Mesenchymal stem cell (in vitro differentiated cells and primary cell): ENCODE results near the gene CHMP4A.
"Not testable (repeated sequence)": the region's sequence is repeated elsewhere in the genome, so short reads cannot be mapped to it uniquely, and the experiment has no call there.

ENCODE experiments used
- DNase-seq: peaks from one replicate; pipeline ENCODE4 v3.0.0-alpha.2; 2013
- H2AFZ ChIP-seq: one replicate; pipeline ENCODE4 v1.6.1; 2013; ENCODE audit warnings: low read depth, mild to moderate bottlenecking, control low read depth, inconsistent platforms, low read length, moderate library complexity
- H2AK5ac ChIP-seq: 2 replicates; pipeline ENCODE4 v1.6.1; 2013; ENCODE audit warnings: low read length, moderate library complexity, mild to moderate bottlenecking, inconsistent platforms; ENCODE audit not compliant: severe bottlenecking
- H2BK120ac ChIP-seq: one replicate; pipeline ENCODE4 v1.6.1; 2013; ENCODE audit warnings: low read depth, mild to moderate bottlenecking, inconsistent platforms, low read length, moderate library complexity
- H2BK12ac ChIP-seq, 2 experiments: one replicate each; pipeline ENCODE4 v1.6.1; 2013; ENCODE audit warnings: inconsistent platforms in 2 of 2, low read length in 2 of 2, mild to moderate bottlenecking in 2 of 2, moderate library complexity in 2 of 2, control low read depth in 1 of 2
- H2BK15ac ChIP-seq: one replicate; pipeline ENCODE4 v1.6.1; 2013; ENCODE audit warnings: mild to moderate bottlenecking, low read depth, inconsistent platforms; ENCODE audit not compliant: poor library complexity, severe bottlenecking
- H2BK5ac ChIP-seq: 2 replicates; pipeline ENCODE4 v1.6.1; 2013; ENCODE audit warnings: low read depth, mild to moderate bottlenecking, low read length, control low read depth, inconsistent platforms; ENCODE audit not compliant: poor library complexity, severe bottlenecking
- H3K14ac ChIP-seq, 2 experiments: one replicate each; pipeline ENCODE4 v1.6.1; 2013; ENCODE audit warnings: inconsistent platforms in 2 of 2, low read length in 2 of 2, control low read depth in 1 of 2, mild to moderate bottlenecking in 1 of 2, moderate library complexity in 1 of 2
- H3K18ac ChIP-seq, 2 experiments: one replicate each; pipeline ENCODE4 v1.6.1; 2013; ENCODE audit warnings: inconsistent platforms in 2 of 2, low read length in 2 of 2, control low read depth in 1 of 2, low read depth in 1 of 2, mild to moderate bottlenecking in 1 of 2
- H3K23ac ChIP-seq, 2 experiments: one replicate each; pipeline ENCODE4 v1.6.1; 2013; ENCODE audit warnings: inconsistent platforms in 2 of 2, low read length in 2 of 2, mild to moderate bottlenecking in 2 of 2, moderate library complexity in 2 of 2, control low read depth in 1 of 2
- H3K27ac ChIP-seq: 2 replicates; pipeline ENCODE4 v1.5.1; 2013; ENCODE audit warnings: mild to moderate bottlenecking, moderate library complexity, low read length, control low read depth, inconsistent platforms; ENCODE audit not compliant: poor library complexity, severe bottlenecking
- H3K27me3 ChIP-seq, 2 experiments: 2 replicates each; pipeline versions ENCODE4 v1.6.1 to v1.7.0; 2013; ENCODE audit warnings: low read length in 2 of 2, mild to moderate bottlenecking in 2 of 2, moderate library complexity in 2 of 2, control low read depth in 1 of 2, inconsistent platforms in 1 of 2; ENCODE audit not compliant: control insufficient read depth in 1 of 2, insufficient read depth in 1 of 2
- H3K36me3 ChIP-seq, 2 experiments: 2 replicates each; pipeline versions ENCODE4 v1.6.1 to v1.7.0; 2013; ENCODE audit warnings: low read length in 2 of 2, control low read depth in 1 of 2, inconsistent platforms in 1 of 2, low read depth in 1 of 2, mild to moderate bottlenecking in 1 of 2; ENCODE audit not compliant: insufficient read depth in 2 of 2, control insufficient read depth in 1 of 2
- H3K4ac ChIP-seq, 2 experiments: one replicate each; pipeline ENCODE4 v1.6.1; 2013; ENCODE audit warnings: inconsistent platforms in 2 of 2, low read length in 2 of 2, mild to moderate bottlenecking in 2 of 2, moderate library complexity in 2 of 2, control low read depth in 1 of 2, low read depth in 1 of 2
- H3K4me1 ChIP-seq: 2 replicates; pipeline ENCODE4 v1.6.1; 2013; ENCODE audit warnings: low read depth, low read length, control low read depth; ENCODE audit not compliant: control insufficient read depth, insufficient read depth
- H3K4me2 ChIP-seq: 2 replicates; pipeline ENCODE4 v1.6.1; 2013; ENCODE audit warnings: low read length, mild to moderate bottlenecking, inconsistent platforms; ENCODE audit not compliant: poor library complexity, severe bottlenecking
- H3K4me3 ChIP-seq, 2 experiments: 2 replicates each; pipeline versions ENCODE4 v1.5.1 to v1.7.0; 2013; ENCODE audit warnings: low read length in 2 of 2, mild to moderate bottlenecking in 2 of 2, control low read depth in 1 of 2, low read depth in 1 of 2; ENCODE audit not compliant: insufficient read depth in 1 of 2
- H3K79me1 ChIP-seq: replicated peaks from 2 replicates; pipeline ENCODE4 v1.6.1; 2013; ENCODE audit warnings: mild to moderate bottlenecking, control low read depth, low read length, inconsistent platforms; ENCODE audit not compliant: poor library complexity, severe bottlenecking
- H3K9ac ChIP-seq: 2 replicates; pipeline ENCODE4 v1.7.0; 2013; ENCODE audit warnings: mild to moderate bottlenecking, low read length, moderate library complexity
- H3K9me3 ChIP-seq: 2 replicates; pipeline ENCODE4 v1.7.0; 2013; ENCODE audit warnings: mild to moderate bottlenecking, low read length; ENCODE audit not compliant: control insufficient read depth
- H4K8ac ChIP-seq: one replicate; pipeline ENCODE4 v1.6.1; 2013; ENCODE audit warnings: inconsistent platforms, mild to moderate bottlenecking, low read length, moderate library complexity
- H4K91ac ChIP-seq: one replicate; pipeline ENCODE4 v1.6.1; 2013; ENCODE audit warnings: mild to moderate bottlenecking, low read length, inconsistent platforms
- WGBS: methylation state at CpG from one replicate; pipeline ENCODE4 v1.1.7; 2013; ENCODE audit warnings: mixed read lengths; 5-methylcytosine and 5-hydroxymethylcytosine counted together

Gene CHMP4A

DNA sequence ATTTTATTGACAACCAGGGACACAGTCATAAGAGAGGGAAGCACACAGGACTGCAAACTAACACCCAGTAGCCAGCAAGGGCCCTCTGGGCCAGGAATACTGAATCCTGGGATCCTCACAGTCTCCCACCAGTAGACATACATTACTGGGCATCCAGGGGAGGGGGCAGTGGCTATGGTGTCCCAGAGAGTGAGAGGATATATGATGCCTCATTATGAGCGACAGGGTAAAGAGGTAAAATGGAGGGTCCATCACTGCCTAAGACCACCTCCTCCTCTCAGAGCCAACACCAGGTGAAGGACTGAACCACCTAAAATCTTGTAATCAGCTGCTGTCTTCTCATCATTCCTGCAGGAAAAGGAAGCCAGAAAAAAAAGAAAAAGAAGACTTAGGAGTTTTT lies 3.6 kb upstream of the CHMP4A start:
- H3K36me3 ChIP-seq: peaks cover 10 to 34% of the 10 kb centered on the region in 2 experiments
- not testable (repeated sequence) for H2BK5ac ChIP-seq, H2BK12ac ChIP-seq, H3K79me1 ChIP-seq, H3K23ac ChIP-seq, H3K27ac ChIP-seq, H3K18ac ChIP-seq, H3K4me2 ChIP-seq, H3K4ac ChIP-seq, H4K91ac ChIP-seq, H2BK120ac ChIP-seq, H3K14ac ChIP-seq, H3K9ac ChIP-seq, H2AFZ ChIP-seq, H3K4me3 ChIP-seq, H3K9me3 ChIP-seq, DNase-seq, H4K8ac ChIP-seq, H2BK15ac ChIP-seq, H3K27me3 ChIP-seq
- no CpG with 5 or more reads among the region's 1 CpG for WGBS
- peak overlapping the region; percentile 29 for H2AK5ac ChIP-seq
- peaks cover 12% of the 10 kb centered on the region for H3K4me1 ChIP-seq

DNA sequence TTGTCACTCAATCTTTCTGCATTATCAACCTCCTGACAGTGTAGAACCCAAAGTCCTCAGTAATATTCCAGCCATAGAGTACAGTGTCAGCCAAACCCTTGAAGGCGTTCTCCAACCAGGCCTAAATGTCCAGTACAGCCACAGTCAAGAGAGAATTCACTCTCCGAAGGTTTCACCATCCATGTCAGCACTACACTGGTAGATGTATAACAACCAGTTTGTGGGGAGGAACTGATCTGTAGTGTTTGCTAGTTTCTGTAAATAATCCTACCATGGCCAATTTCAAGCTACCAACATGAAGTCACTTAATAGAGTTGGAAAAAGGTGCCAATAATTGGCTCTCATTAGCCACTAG lies 3.0 kb upstream of the CHMP4A start:
- no peak overlapping the region for H2BK15ac ChIP-seq
- H3K36me3 ChIP-seq: peaks cover 12 to 39% of the 10 kb centered on the region in 2 experiments
- H3K14ac ChIP-seq: no peak overlapping the region
- peak overlapping the region in 1 of 2 experiments; percentile 97 for H3K4me3 ChIP-seq
- WGBS: 83% methylated on average over 2 of the region's 2 CpGs
- H4K91ac ChIP-seq: no peak overlapping the region
- H3K4me1 ChIP-seq: peaks cover 13% of the 10 kb centered on the region
- H3K4me2 ChIP-seq: peak overlapping the region; percentile 81
- no peak for DNase-seq
- H3K18ac ChIP-seq: no peak overlapping the region
- H2AFZ ChIP-seq: no peak overlapping the region
- H2BK5ac ChIP-seq: no peak overlapping the region
- H3K27me3 ChIP-seq: no peaks in the 10 kb centered on the region
- H3K9ac ChIP-seq: peak overlapping the region; percentile 96
- H3K4ac ChIP-seq: no peak overlapping the region
- H4K8ac ChIP-seq: no peak overlapping the region
- H3K79me1 ChIP-seq: peaks cover 13% of the 10 kb centered on the region
- H2BK120ac ChIP-seq: no peak overlapping the region
- no peak overlapping the region for H2BK12ac ChIP-seq
- H2AK5ac ChIP-seq: peak overlapping the region; percentile 44
- peak overlapping the region; percentile 6 for H3K27ac ChIP-seq
- H3K9me3 ChIP-seq: no peaks in the 10 kb centered on the region
- no peak overlapping the region for H3K23ac ChIP-seq

DNA sequence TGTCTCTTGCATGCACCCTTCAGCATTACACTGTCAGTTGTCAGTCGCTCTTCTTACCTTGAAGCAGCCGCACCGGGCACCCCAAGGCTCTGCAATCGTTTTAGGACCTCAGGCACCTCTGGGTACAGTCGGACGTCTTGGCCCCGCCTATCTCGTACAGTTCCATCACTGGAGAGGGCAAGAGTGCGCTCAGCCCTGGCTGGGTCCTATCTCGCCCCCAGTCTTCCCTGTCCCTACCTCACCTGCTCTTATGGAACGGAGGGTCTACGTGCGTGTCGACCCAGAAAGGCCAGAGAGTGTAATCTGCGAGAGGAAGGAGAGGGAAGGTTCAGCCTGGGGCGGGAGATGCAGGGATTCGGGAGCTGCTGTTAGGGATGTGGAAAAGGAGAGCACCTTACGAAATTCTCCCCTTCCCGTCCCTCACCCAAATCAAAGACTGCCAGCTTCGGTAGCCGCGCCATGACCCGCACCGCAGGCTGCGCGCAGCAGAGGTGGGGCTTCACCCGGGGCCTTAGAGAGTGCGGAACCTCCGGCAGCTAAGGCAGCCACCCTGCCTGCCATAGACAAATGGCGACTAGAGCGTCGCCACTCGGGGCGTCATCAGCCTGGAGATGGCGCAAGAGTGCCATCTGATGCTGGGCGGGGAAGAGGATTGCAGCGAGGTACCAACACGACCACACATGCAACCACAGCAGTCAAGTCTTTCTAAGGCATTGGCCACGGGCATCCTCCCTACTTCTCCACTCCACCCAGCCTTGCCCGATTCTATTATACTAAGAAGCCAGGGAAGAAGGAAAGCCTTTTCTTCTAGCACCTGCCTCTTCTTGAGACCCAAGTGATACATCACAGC lies 2.4 kb upstream of the CHMP4A start, which contains the start of gene MDP1:
Gene MDP1, minus strand, starts transcription at position 572 of the 850 bp plus-strand sequence. Its CDS starts 111 bp downstream, at position 461.
- 2% methylated on average over 32 of the region's 40 CpGs for WGBS

More for the DNA sequence above, 2.4 kb upstream of the CHMP4A start, which contains the start of gene MDP1:
- Histone ChIP-seq H2AK5ac (peak within 1 kb of the TSS; percentile 44), H3K9ac (peak within 1 kb of the TSS; percentile 96), H2BK12ac (peak within 1 kb of the TSS in 1 of 2 experiments; percentile 32), H3K27me3 (no peaks in the 10 kb centered on the region), H3K23ac (peak within 1 kb of the TSS in 1 of 2 experiments; percentile 46), H3K27ac (peak within 1 kb of the TSS; percentile 28), H3K9me3 (no peaks in the 10 kb centered on the region), H3K18ac (peak within 1 kb of the TSS; percentile 3 to 91), H2AFZ (peak within 1 kb of the TSS; percentile 56), H3K14ac (peak within 1 kb of the TSS in 1 of 2 experiments; percentile 88), H3K79me1 (peaks cover 15% of the 10 kb centered on the region), H3K4me1 (peaks cover 15% of the 10 kb centered on the region), H2BK120ac (peak within 1 kb of the TSS; percentile 64), H2BK5ac (no peak within 1 kb of the TSS), H3K4me2 (peak within 1 kb of the TSS; percentile 81), H2BK15ac (no peak within 1 kb of the TSS), H4K91ac (peak within 1 kb of the TSS; percentile 8), H3K4me3 (peak within 1 kb of the TSS; percentile 72 to 97), H3K4ac (peak within 1 kb of the TSS; percentile 1 to 83), H3K36me3 (peaks cover 14 to 44% of the 10 kb centered on the region in 2 experiments), H4K8ac (peak within 1 kb of the TSS; percentile 83)
- peak; percentile 88 for DNase-seq
